HepG2 (cell line): ENCODE results near the gene LRRN4.

ENCODE experiments used
- EZH2 ChIP-seq: conservative IDR thresholded peaks from 2 replicates; pipeline ENCODE4 v1.6.1; 2012; ENCODE audit warnings: mild to moderate bottlenecking, low read depth, low read length, moderate library complexity
- GABPA ChIP-seq, 2 experiments: IDR thresholded peaks; 2 replicates each; pipeline ENCODE4 v1.6.1; 2011 to 2016; ENCODE audit warnings: low read depth in 2 of 2, low read length in 1 of 2, missing biosample characterization in 1 of 2, missing genetic modification characterization in 1 of 2
- HNF4A ChIP-seq: sonication (generic); formaldehyde crosslinking; IDR thresholded peaks from 2 replicates; pipeline ENCODE4 v1.4.0; 2020; ENCODE audit warnings: missing genetic modification reagents
- KAT2B ChIP-seq: fragments of 150-350 bp; IDR thresholded peaks from 2 replicates; pipeline ENCODE4 v1.6.1; 2014; ENCODE audit warnings: low read depth, low read length, borderline replicate concordance
- MXI1 ChIP-seq: IDR thresholded peaks from 3 replicates; pipeline ENCODE4 v1.6.1; 2012; ENCODE audit warnings: low read depth, low read length, inconsistent platforms, borderline replicate concordance
- NCOR1 ChIP-seq: fragments of 200-600 bp; sonication (generic); IDR thresholded peaks from 2 replicates; pipeline ENCODE4 v1.7.0; 2017; ENCODE audit warnings: antibody characterized with exemption, low read length, borderline replicate concordance
- U2AF1 ChIP-seq: fragments of 200-400 bp; formaldehyde crosslinking; optimal IDR thresholded peaks from 2 replicates; pipeline ENCODE3; 2017; ENCODE audit warnings: mild to moderate bottlenecking, low read depth, low read length
- TF ChIP-seq, protein P1 (sequence below): sonication (generic); formaldehyde crosslinking; IDR thresholded peaks from 2 replicates; pipeline ENCODE4 v1.4.0; 2020; ENCODE audit warnings: missing genetic modification reagents
- TF ChIP-seq, protein P2 (sequence below): sonication (generic); formaldehyde crosslinking; IDR thresholded peaks from 2 replicates; pipeline ENCODE4 v1.5.1; 2020; ENCODE audit warnings: mild to moderate bottlenecking, missing genetic modification reagents, borderline replicate concordance
- TF ChIP-seq, protein P3 (sequence below): sonication (generic); formaldehyde crosslinking; conservative IDR thresholded peaks from 2 replicates; pipeline ENCODE4 v1.4.0; 2020; ENCODE audit warnings: missing genetic modification reagents

DNA sequence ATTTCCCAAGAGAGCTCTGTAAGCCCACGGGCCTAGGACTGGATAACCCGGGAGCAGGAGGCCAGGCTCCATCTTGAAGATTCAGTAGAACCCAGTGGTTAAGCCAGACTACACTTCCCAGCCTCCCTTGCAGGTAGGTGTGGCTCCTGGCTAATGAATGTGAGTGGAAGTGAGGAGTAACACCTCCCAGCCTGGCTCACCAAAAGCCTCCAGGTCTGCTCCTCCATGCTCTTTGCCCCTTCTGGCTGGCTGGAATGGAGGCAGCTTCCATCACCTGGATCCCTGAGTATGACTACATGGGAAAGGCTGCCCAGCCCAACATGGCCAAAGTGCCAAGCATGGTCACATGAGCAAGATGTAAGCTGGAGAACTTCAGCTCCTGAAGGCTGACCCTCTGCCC lies 9.7 kb downstream of the LRRN4 start:
- TF ChIP-seq NCOR1, result no peak
- no peak for TF ChIP-seq KAT2B
- no peak for TF ChIP-seq GABPA (IDR thresholded peaks at IDR 0.05; ENCODE audit: low read depth, low read length)
- no peak for TF ChIP-seq GABPA (CRISPR knock-in tag; IDR thresholded peaks at IDR 0.05; ENCODE audit: low read depth)
- TF ChIP-seq, protein P1, sequence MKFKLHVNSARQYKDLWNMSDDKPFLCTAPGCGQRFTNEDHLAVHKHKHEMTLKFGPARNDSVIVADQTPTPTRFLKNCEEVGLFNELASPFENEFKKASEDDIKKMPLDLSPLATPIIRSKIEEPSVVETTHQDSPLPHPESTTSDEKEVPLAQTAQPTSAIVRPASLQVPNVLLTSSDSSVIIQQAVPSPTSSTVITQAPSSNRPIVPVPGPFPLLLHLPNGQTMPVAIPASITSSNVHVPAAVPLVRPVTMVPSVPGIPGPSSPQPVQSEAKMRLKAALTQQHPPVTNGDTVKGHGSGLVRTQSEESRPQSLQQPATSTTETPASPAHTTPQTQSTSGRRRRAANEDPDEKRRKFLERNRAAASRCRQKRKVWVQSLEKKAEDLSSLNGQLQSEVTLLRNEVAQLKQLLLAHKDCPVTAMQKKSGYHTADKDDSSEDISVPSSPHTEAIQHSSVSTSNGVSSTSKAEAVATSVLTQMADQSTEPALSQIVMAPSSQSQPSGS, result no peak
- TF ChIP-seq MXI1, result no peak
- no peak for TF ChIP-seq EZH2
- TF ChIP-seq U2AF1, result no peak
- TF ChIP-seq HNF4A (CRISPR knock-in tag), result 0 out of 2 replicates have a peak, but pooled peaks have one; percentile 23
- TF ChIP-seq, protein P2, sequence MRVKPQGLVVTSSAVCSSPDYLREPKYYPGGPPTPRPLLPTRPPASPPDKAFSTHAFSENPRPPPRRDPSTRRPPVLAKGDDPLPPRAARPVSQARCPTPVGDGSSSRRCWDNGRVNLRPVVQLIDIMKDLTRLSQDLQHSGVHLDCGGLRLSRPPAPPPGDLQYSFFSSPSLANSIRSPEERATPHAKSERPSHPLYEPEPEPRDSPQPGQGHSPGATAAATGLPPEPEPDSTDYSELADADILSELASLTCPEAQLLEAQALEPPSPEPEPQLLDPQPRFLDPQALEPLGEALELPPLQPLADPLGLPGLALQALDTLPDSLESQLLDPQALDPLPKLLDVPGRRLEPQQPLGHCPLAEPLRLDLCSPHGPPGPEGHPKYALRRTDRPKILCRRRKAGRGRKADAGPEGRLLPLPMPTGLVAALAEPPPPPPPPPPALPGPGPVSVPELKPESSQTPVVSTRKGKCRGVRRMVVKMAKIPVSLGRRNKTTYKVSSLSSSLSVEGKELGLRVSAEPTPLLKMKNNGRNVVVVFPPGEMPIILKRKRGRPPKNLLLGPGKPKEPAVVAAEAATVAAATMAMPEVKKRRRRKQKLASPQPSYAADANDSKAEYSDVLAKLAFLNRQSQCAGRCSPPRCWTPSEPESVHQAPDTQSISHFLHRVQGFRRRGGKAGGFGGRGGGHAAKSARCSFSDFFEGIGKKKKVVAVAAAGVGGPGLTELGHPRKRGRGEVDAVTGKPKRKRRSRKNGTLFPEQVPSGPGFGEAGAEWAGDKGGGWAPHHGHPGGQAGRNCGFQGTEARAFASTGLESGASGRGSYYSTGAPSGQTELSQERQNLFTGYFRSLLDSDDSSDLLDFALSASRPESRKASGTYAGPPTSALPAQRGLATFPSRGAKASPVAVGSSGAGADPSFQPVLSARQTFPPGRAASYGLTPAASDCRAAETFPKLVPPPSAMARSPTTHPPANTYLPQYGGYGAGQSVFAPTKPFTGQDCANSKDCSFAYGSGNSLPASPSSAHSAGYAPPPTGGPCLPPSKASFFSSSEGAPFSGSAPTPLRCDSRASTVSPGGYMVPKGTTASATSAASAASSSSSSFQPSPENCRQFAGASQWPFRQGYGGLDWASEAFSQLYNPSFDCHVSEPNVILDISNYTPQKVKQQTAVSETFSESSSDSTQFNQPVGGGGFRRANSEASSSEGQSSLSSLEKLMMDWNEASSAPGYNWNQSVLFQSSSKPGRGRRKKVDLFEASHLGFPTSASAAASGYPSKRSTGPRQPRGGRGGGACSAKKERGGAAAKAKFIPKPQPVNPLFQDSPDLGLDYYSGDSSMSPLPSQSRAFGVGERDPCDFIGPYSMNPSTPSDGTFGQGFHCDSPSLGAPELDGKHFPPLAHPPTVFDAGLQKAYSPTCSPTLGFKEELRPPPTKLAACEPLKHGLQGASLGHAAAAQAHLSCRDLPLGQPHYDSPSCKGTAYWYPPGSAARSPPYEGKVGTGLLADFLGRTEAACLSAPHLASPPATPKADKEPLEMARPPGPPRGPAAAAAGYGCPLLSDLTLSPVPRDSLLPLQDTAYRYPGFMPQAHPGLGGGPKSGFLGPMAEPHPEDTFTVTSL (CRISPR knock-in tag), result no peak
- TF ChIP-seq, protein P3, sequence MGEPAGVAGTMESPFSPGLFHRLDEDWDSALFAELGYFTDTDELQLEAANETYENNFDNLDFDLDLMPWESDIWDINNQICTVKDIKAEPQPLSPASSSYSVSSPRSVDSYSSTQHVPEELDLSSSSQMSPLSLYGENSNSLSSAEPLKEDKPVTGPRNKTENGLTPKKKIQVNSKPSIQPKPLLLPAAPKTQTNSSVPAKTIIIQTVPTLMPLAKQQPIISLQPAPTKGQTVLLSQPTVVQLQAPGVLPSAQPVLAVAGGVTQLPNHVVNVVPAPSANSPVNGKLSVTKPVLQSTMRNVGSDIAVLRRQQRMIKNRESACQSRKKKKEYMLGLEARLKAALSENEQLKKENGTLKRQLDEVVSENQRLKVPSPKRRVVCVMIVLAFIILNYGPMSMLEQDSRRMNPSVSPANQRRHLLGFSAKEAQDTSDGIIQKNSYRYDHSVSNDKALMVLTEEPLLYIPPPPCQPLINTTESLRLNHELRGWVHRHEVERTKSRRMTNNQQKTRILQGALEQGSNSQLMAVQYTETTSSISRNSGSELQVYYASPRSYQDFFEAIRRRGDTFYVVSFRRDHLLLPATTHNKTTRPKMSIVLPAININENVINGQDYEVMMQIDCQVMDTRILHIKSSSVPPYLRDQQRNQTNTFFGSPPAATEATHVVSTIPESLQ (CRISPR knock-in tag), result no peak
